ENCODE results near the gene PELI1.
"Not testable (repeated sequence)": the region's sequence is repeated elsewhere in the genome, so short reads cannot be mapped to it uniquely, and the experiment has no call there.

DNA sequence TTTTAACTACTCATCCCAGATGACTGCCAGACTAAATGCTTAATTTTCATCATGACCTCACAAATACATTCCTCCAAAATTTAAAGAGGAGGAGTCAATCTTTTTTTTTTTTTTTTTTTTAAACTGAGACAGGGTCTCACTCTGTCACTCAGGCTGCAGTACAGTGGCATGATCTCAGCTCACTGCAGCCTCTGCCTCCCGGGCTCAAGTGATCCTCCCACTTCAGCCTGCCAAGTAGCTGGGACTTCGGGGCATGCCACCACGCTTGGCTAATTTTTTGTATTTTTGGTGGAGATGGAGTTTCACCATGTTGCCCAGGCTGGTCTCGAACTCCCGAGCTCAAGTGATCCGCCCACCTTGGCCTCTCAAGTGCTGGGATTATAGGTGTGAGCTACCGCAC, 41.5 kb downstream of the PELI1 start:
- TF ChIP-seq EZH2 (IDR thresholded peaks at IDR 0.05; ENCODE audit: borderline replicate concordance, low read length): not testable (repeated sequence)
- TF ChIP-seq, protein P1, sequence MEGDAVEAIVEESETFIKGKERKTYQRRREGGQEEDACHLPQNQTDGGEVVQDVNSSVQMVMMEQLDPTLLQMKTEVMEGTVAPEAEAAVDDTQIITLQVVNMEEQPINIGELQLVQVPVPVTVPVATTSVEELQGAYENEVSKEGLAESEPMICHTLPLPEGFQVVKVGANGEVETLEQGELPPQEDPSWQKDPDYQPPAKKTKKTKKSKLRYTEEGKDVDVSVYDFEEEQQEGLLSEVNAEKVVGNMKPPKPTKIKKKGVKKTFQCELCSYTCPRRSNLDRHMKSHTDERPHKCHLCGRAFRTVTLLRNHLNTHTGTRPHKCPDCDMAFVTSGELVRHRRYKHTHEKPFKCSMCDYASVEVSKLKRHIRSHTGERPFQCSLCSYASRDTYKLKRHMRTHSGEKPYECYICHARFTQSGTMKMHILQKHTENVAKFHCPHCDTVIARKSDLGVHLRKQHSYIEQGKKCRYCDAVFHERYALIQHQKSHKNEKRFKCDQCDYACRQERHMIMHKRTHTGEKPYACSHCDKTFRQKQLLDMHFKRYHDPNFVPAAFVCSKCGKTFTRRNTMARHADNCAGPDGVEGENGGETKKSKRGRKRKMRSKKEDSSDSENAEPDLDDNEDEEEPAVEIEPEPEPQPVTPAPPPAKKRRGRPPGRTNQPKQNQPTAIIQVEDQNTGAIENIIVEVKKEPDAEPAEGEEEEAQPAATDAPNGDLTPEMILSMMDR (IDR thresholded peaks at IDR 0.05; ENCODE audit: low read length): not testable (repeated sequence)
